Measurements from ENCODE around the gene ZYX. TPM values are rescaled to one million over a fixed set of nuclear protein-coding genes. Genes with fewer than 3 reads are reported as not detected.
"Not testable (repeated sequence)": the region's sequence is repeated elsewhere in the genome, so short reads cannot be mapped to it uniquely, and the experiment has no call there.

ZYX gene
- total RNA-seq, 2 experiments from 2014 or later, result 179 to 192 TPM

GRCh38 chr7:143388051-143388450 lies 6.9 kb downstream of the ZYX start:
- ATAC-seq, result no peak
- ChIA-PET POLR2A (interaction anchor here (0.7 to 2.0 kb wide), 2 partner anchors 9 to 20 kb away, joined by 7 to 11 read pairs; no protein-coding TSS in a partner anchor), CTCF (interaction anchor here (0.7 to 2.8 kb wide), 5 partner anchors 15 to 89 kb away, joined by 3 to 10 read pairs (median 6); no protein-coding TSS in a partner anchor)
- peaks cover 26% of the 10 kb centered on the region for H3K4me1 Mint-ChIP-seq (ENCODE audit: low read depth)
- peaks cover 43% of the 10 kb centered on the region for H3K36me3 Mint-ChIP-seq (ENCODE audit: low read depth)
- no peak overlapping the region for H3K4me3 Mint-ChIP-seq
- DNase-seq, result no peak
- H3K27me3 Mint-ChIP-seq (ENCODE audit: low read depth), result no peaks in the 10 kb centered on the region
- no peak overlapping the region for H3K27ac Mint-ChIP-seq
- no peaks in the 10 kb centered on the region for H3K9me3 Mint-ChIP-seq (ENCODE audit: insufficient read depth)

GRCh38 chr7:143388491-143389101 lies 7.5 kb downstream of the ZYX start:
- DNase-seq (no peak), ATAC-seq (no peak)
- Mint-ChIP-seq H3K27ac (peak overlapping the region; percentile 67), H3K27me3 (ENCODE audit: low read depth) (no peaks in the 10 kb centered on the region), H3K9me3 (ENCODE audit: insufficient read depth) (no peaks in the 10 kb centered on the region), H3K4me3 (no peak overlapping the region), H3K36me3 (ENCODE audit: low read depth) (peaks cover 46% of the 10 kb centered on the region), H3K4me1 (ENCODE audit: low read depth) (peaks cover 26% of the 10 kb centered on the region)
- POLR2A ChIA-PET, result interaction anchor here (0.7 to 2.0 kb wide), 5 partner anchors 8 to 19 kb away, joined by 3 to 11 read pairs (median 5); no protein-coding TSS in a partner anchor
- CTCF ChIA-PET, result interaction anchor here (0.7 to 2.8 kb wide), 7 partner anchors 9 to 1651 kb away, joined by 3 to 10 read pairs (median 3); partner anchors contain the start of gene SSBP1

- DNase-seq (no peak), ATAC-seq (no peak)
- Mint-ChIP-seq H3K36me3 (ENCODE audit: low read depth) (peaks cover 52% of the 10 kb centered on the region), H3K9me3 (ENCODE audit: insufficient read depth) (no peaks in the 10 kb centered on the region), H3K4me3 (no peak overlapping the region), H3K27me3 (ENCODE audit: low read depth) (no peaks in the 10 kb centered on the region), H3K27ac (peak overlapping the region; percentile 73), H3K4me1 (ENCODE audit: low read depth) (peaks cover 28% of the 10 kb centered on the region)
- POLR2A ChIA-PET, result interaction anchor here (1.1 to 2.0 kb wide), 4 partner anchors 8 to 18 kb away, joined by 3 to 11 read pairs (median 4); no protein-coding TSS in a partner anchor
- CTCF ChIA-PET, result interaction anchor here (0.6 to 2.8 kb wide), 6 partner anchors 10 to 1652 kb away, joined by 3 to 10 read pairs (median 5); partner anchors contain the start of gene SSBP1
Measured at GRCh38 chr7:143389316-143390103, 8.4 kb downstream of the ZYX start.

- no peak for DNase-seq
- H3K27me3 Mint-ChIP-seq (ENCODE audit: low read depth), result no peaks in the 10 kb centered on the region
- peaks cover 36% of the 10 kb centered on the region for H3K4me1 Mint-ChIP-seq (ENCODE audit: low read depth)
- H3K4me3 Mint-ChIP-seq, result no peak overlapping the region
- CTCF ChIA-PET, result interaction anchor here (1.2 to 2.8 kb wide), 4 partner anchors 10 to 150 kb away, joined by 3 to 10 read pairs (median 4); no protein-coding TSS in a partner anchor
- peaks cover 56% of the 10 kb centered on the region for H3K36me3 Mint-ChIP-seq (ENCODE audit: low read depth)
- no peaks in the 10 kb centered on the region for H3K9me3 Mint-ChIP-seq (ENCODE audit: insufficient read depth)
- H3K27ac Mint-ChIP-seq, result peak overlapping the region; percentile 73
- no peak for ATAC-seq
- POLR2A ChIA-PET, result interaction anchor here (0.5 to 1.3 kb wide), 2 partner anchors 8 to 12 kb away, joined by 3 to 5 read pairs; no protein-coding TSS in a partner anchor
Measured at GRCh38 chr7:143390104-143390772, 9.1 kb downstream of the ZYX start.

- DNase-seq (no peak), ATAC-seq (no peak)
- ChIA-PET CTCF (interaction anchor here (1.2 to 2.8 kb wide), 4 partner anchors 11 to 151 kb away, joined by 3 to 10 read pairs (median 4); no protein-coding TSS in a partner anchor), POLR2A (interaction anchor here (0.5 kb wide), 1 partner anchor 9 kb away, joined by 3 read pairs; no protein-coding TSS in a partner anchor)
- no peak overlapping the region for H3K27ac Mint-ChIP-seq
- H3K9me3 Mint-ChIP-seq (ENCODE audit: insufficient read depth), result no peaks in the 10 kb centered on the region
- no peaks in the 10 kb centered on the region for H3K27me3 Mint-ChIP-seq (ENCODE audit: low read depth)
- peaks cover 56% of the 10 kb centered on the region for H3K36me3 Mint-ChIP-seq (ENCODE audit: low read depth)
- H3K4me1 Mint-ChIP-seq (ENCODE audit: low read depth), result peaks cover 37% of the 10 kb centered on the region
- H3K4me3 Mint-ChIP-seq, result no peak overlapping the region
Measured at GRCh38 chr7:143390773-143391317, 9.7 kb downstream of the ZYX start.

GRCh38 chr7:143391462-143392404 lies 10.6 kb downstream of the ZYX start:
- no peak overlapping the region for H3K27ac Mint-ChIP-seq
- no peaks in the 10 kb centered on the region for H3K27me3 Mint-ChIP-seq (ENCODE audit: low read depth)
- H3K9me3 Mint-ChIP-seq (ENCODE audit: insufficient read depth), result no peaks in the 10 kb centered on the region
- H3K36me3 Mint-ChIP-seq (ENCODE audit: low read depth), result peaks cover 56% of the 10 kb centered on the region
- ChIA-PET CTCF (interaction anchor here (1.0 to 1.7 kb wide), 4 partner anchors 12 to 17 kb away, joined by 3 to 7 read pairs (median 4); no protein-coding TSS in a partner anchor), POLR2A (interaction anchor here (0.6 to 3.2 kb wide), 2 partner anchors 7 to 128 kb away, joined by 3 to 9 read pairs; partner anchors contain the start of gene GSTK1)
- H3K4me1 Mint-ChIP-seq (ENCODE audit: low read depth), result peaks cover 37% of the 10 kb centered on the region
- no peak for DNase-seq
- no peak for ATAC-seq
- H3K4me3 Mint-ChIP-seq, result no peak overlapping the region

- POLR2A ChIA-PET, result interaction anchor here (0.6 to 3.2 kb wide), 3 partner anchors 8 to 129 kb away, joined by 3 to 9 read pairs (median 3); partner anchors contain the start of gene GSTK1
Measured at GRCh38 chr7:143392427-143392826, 11.3 kb downstream of the ZYX start.

GRCh38 chr7:143392875-143393266 lies 11.7 kb downstream of the ZYX start:
- CTCF ChIA-PET, result interaction anchor here (1.0 to 1.7 kb wide), 2 partner anchors 13 to 23 kb away, joined by 3 to 7 read pairs; no protein-coding TSS in a partner anchor
- Mint-ChIP-seq H3K9me3 (ENCODE audit: insufficient read depth) (no peaks in the 10 kb centered on the region), H3K36me3 (ENCODE audit: low read depth) (peaks cover 59% of the 10 kb centered on the region), H3K27ac (peak overlapping the region; percentile 34), H3K4me1 (ENCODE audit: low read depth) (peaks cover 34% of the 10 kb centered on the region), H3K4me3 (no peak overlapping the region), H3K27me3 (ENCODE audit: low read depth) (no peaks in the 10 kb centered on the region)
- ATAC-seq (no peak), DNase-seq (no peak)
- POLR2A ChIA-PET, result interaction anchor here (1.6 to 3.2 kb wide), 2 partner anchors 9 to 14 kb away, joined by 3 to 9 read pairs; no protein-coding TSS in a partner anchor

More at GRCh38 chr7:143392427-143392826, 11.3 kb downstream of the ZYX start:
- H3K27ac Mint-ChIP-seq; H3K27me3 Mint-ChIP-seq (ENCODE audit: low read depth); DNase-seq; ATAC-seq; H3K9me3 Mint-ChIP-seq (ENCODE audit: insufficient read depth); H3K4me3 Mint-ChIP-seq: not testable (repeated sequence)
- Mint-ChIP-seq H3K4me1 (ENCODE audit: low read depth) (peaks cover 37% of the 10 kb centered on the region), H3K36me3 (ENCODE audit: low read depth) (peaks cover 57% of the 10 kb centered on the region)
- CTCF ChIA-PET, result interaction anchor here (1.0 to 1.7 kb wide), 3 partner anchors 13 to 23 kb away, joined by 3 to 7 read pairs (median 3); no protein-coding TSS in a partner anchor

- POLR2A ChIA-PET, result interaction anchor here (1.6 to 3.2 kb wide), 2 partner anchors 9 to 14 kb away, joined by 3 to 9 read pairs; no protein-coding TSS in a partner anchor
Measured at GRCh38 chr7:143393267-143394041, 12.3 kb downstream of the ZYX start.

More at GRCh38 chr7:143393267-143394041, 12.3 kb downstream of the ZYX start:
- H3K4me1 Mint-ChIP-seq (ENCODE audit: low read depth), result peaks cover 33% of the 10 kb centered on the region
- peak overlapping the region; percentile 34 for H3K27ac Mint-ChIP-seq
- ATAC-seq (no peak), DNase-seq (no peak)
- no peaks in the 10 kb centered on the region for H3K9me3 Mint-ChIP-seq (ENCODE audit: insufficient read depth)
- no peaks in the 10 kb centered on the region for H3K27me3 Mint-ChIP-seq (ENCODE audit: low read depth)
- H3K36me3 Mint-ChIP-seq (ENCODE audit: low read depth), result peaks cover 57% of the 10 kb centered on the region
- CTCF ChIA-PET, result interaction anchor here (1.0 to 1.7 kb wide), 2 partner anchors 14 to 22 kb away, joined by 3 to 7 read pairs; no protein-coding TSS in a partner anchor
- no peak overlapping the region for H3K4me3 Mint-ChIP-seq

Measured in activated CD8-positive, alpha-beta T cell treated with anti-CD3 and anti-CD28 coated beads, Interleukin-2, amount 10 ng/mL, durations not matched to agents 7 days and 5 days (primary cell).